ENCODE measurements around the gene IP6K3.

IP6K3 gene

GRCh38 chr6:33672808-33673207 lies 73.9 kb downstream of the IP6K3 start:
- DNase-seq (ENCODE audit: low spot score): peak; percentile 76

GRCh38 chr6:33671744-33672072 lies 75.0 kb downstream of the IP6K3 start:
- DNase-seq (ENCODE audit: low spot score): no peak
